K562 (cell line): ENCODE data around the gene CHCHD10. TPM values are rescaled to one million over a fixed set of nuclear protein-coding genes. Genes with fewer than 3 reads are reported as not detected.

Experiments
- EP400 ChIP-seq: fragments of 450-650 bp; IDR thresholded peaks from 2 replicates; pipeline ENCODE4 v1.6.1; 2017; ENCODE audit warnings: antibody characterized with exemption, mild to moderate bottlenecking, moderate library complexity
- FOXJ2 ChIP-seq: fragments of 200-800 bp; sonication (Bioruptor generic); IDR thresholded peaks from 2 replicates; pipeline ENCODE4 v1.6.1; 2016; ENCODE audit warnings: missing genetic modification characterization, missing compliant biosample characterization
- FOXM1 ChIP-seq, 2 experiments: fragments of 450-650 bp in 1 of 2; sonication (generic) in 1 of 2; formaldehyde crosslinking in 1 of 2; IDR thresholded peaks; 2 replicates each; pipeline versions ENCODE4 v1.6.1 to v1.9.0; 2017 to 2022; ENCODE audit warnings: low read depth in 2 of 2, mild to moderate bottlenecking in 2 of 2, missing genetic modification reagents in 1 of 2, moderate library complexity in 1 of 2
- GABPA ChIP-seq: fragments of 200-800 bp; sonication (Bioruptor generic); conservative IDR thresholded peaks from 2 replicates; pipeline ENCODE4 v1.6.1; 2016; ENCODE audit warnings: low read depth, missing genetic modification characterization, missing compliant biosample characterization
- GABPB1 ChIP-seq: sonication (generic); formaldehyde crosslinking; IDR thresholded peaks from 2 replicates; pipeline ENCODE4 v1.8.0; 2022; ENCODE audit warnings: mild to moderate bottlenecking, missing genetic modification reagents
- HLTF ChIP-seq: fragments of 450-650 bp; IDR thresholded peaks from 2 replicates; pipeline ENCODE4 v1.6.1; 2016
- HMGN3 ChIP-seq: IDR thresholded peaks from 2 replicates; pipeline ENCODE4 v1.6.1; 2011; ENCODE audit warnings: borderline replicate concordance, low read depth, mild to moderate bottlenecking, mixed read lengths, low read length; ENCODE audit not compliant: insufficient read length; ENCODE audit errors: extremely low read depth
- MBD2 ChIP-seq: sonication (generic); IDR thresholded peaks from 2 replicates; pipeline ENCODE4 v1.6.1; 2016; ENCODE audit warnings: low read depth, borderline replicate concordance
- MEIS2 ChIP-seq: fragments of 450-650 bp; IDR thresholded peaks from 2 replicates; pipeline ENCODE4 v1.6.1; 2014; ENCODE audit warnings: mild to moderate bottlenecking; ENCODE audit not compliant: partially characterized antibody
- NONO ChIP-seq, 2 experiments: fragments of 200-400 bp in 1 of 2; fragments of 450-650 bp in 1 of 2; formaldehyde crosslinking in 1 of 2; IDR thresholded peaks; 2 replicates each; pipeline ENCODE4 v1.6.1; 2017; ENCODE audit warnings: low read depth in 2 of 2, mild to moderate bottlenecking in 2 of 2, moderate library complexity in 2 of 2, low read length in 1 of 2
- POLR2B ChIP-seq: fragments of 450-650 bp; IDR thresholded peaks from 2 replicates; pipeline ENCODE4 v1.6.1; 2018; ENCODE audit warnings: low read depth; ENCODE audit not compliant: partially characterized antibody
- RBFOX2 ChIP-seq: fragments of 200-400 bp; formaldehyde crosslinking; IDR thresholded peaks from 2 replicates; pipeline ENCODE4 v1.6.1; 2017; ENCODE audit warnings: low read depth, mild to moderate bottlenecking, low read length, moderate library complexity
- RREB1 ChIP-seq: fragments of 250-450 bp; sonication (Bioruptor Pico); IDR thresholded peaks from 2 replicates; pipeline ENCODE4 v1.4.0; 2020
- SIN3A ChIP-seq, 2 experiments: fragments of 150-350 bp in 1 of 2; IDR thresholded peaks; 2 replicates each; pipeline ENCODE4 v1.6.1; 2011 to 2016; ENCODE audit warnings: borderline replicate concordance in 2 of 2, low read depth in 2 of 2, low read length in 2 of 2, mild to moderate bottlenecking in 2 of 2, moderate library complexity in 2 of 2; ENCODE audit not compliant: control insufficient read depth in 1 of 2
- TARDBP ChIP-seq: fragments of 450-650 bp; IDR thresholded peaks from 2 replicates; pipeline ENCODE4 v1.6.1; 2016
- ZBTB33 ChIP-seq: sonication (generic); formaldehyde crosslinking; IDR thresholded peaks from 2 replicates; pipeline ENCODE4 v1.8.1; 2023; ENCODE audit warnings: mild to moderate bottlenecking, missing genetic modification reagents
- ZFX ChIP-seq: sonication (generic); formaldehyde crosslinking; IDR thresholded peaks from 2 replicates; pipeline ENCODE4 v1.8.0; 2022; ENCODE audit warnings: mild to moderate bottlenecking, missing genetic modification reagents, moderate library complexity
- ZNF165 ChIP-seq: fragments of 250-450 bp; sonication (Bioruptor Pico); IDR thresholded peaks from 2 replicates; pipeline ENCODE4 v1.4.0; 2020; ENCODE audit warnings: borderline replicate concordance
- polyA plus RNA-seq, 8 experiments: library from polyadenylated mRNA; depleted of rRNA in 4 of 8; stranded (reverse) in 5 of 8; unstranded in 3 of 8; fragments of >200 nt; fragmentation: Nextera tagmentation in 2 of 8; fragmentation: Illumina TruSeq in 1 of 8; extraction: Ambion mirVana in 2 of 8; extraction: Trizol in 1 of 8; gene quantifications; 2 replicates each; pipeline versions ENCODE4 v1.2.1 to v1.2.3, GENCODE V29; 2011 to 2014; ENCODE audit warnings: inconsistent platforms in 1 of 8, missing spikeins in 1 of 8
- total RNA-seq, 7 experiments: library from RNA; depleted of rRNA in 6 of 7; stranded (reverse); fragments of >200 nt in 6 of 7; fragmentation: Illumina TruSeq in 2 of 7; extraction: Trizol in 2 of 7; gene quantifications; 2 replicates each; pipeline versions ENCODE4 v1.2.1 to v1.2.3, GENCODE V29; 2011 to 2021; ENCODE audit warnings: low replicate concordance in 1 of 7

CHCHD10 gene
- total and polyA plus RNA-seq, 9 of the 15 experiments (the other 6 are each of a cell fraction or from before 2014, with no cell fraction given) = 15.2 to 292 (median 102) TPM

GRCh38 chr22:23786752-23787599, 19.2 kb upstream of the CHCHD10 start, which contains the start of gene SMARCB1 (continued):
- TF ChIP-seq FOXM1 (IDR thresholded peaks at IDR 0.05; ENCODE audit: low read depth) = 0 out of 2 replicates have a peak, but pooled peaks have one; percentile 20
- no peak for TF ChIP-seq FOXM1 (CRISPR knock-in tag; IDR thresholded peaks at IDR 0.05; ENCODE audit: low read depth)
- peak; percentile 81 for TF ChIP-seq POLR2B
- TF ChIP-seq GABPA = peak; percentile 51
- peak; percentile 94 for TF ChIP-seq ZFX
- TF ChIP-seq FOXJ2 (tag) = peak; percentile 50; the same call in 1 of the 2 replicates
- peak; percentile 88 for TF ChIP-seq RBFOX2
- TF ChIP-seq GABPB1 (CRISPR knock-in tag) = peak; percentile 63; the same call in 1 of the 2 replicates
- TF ChIP-seq HMGN3 = peak; percentile 49
- peak; percentile 72 for TF ChIP-seq MEIS2
- no peak for TF ChIP-seq ZBTB33 (CRISPR knock-in tag)
- no peak for TF ChIP-seq ZNF165 (CRISPR knock-in tag)
- no peak for TF ChIP-seq HLTF
- no peak for TF ChIP-seq TARDBP
- TF ChIP-seq SIN3A (IDR thresholded peaks at IDR 0.05; ENCODE audit: borderline replicate concordance in 2 of 2, control insufficient read depth in 1 of 2, low read depth in 2 of 2, low read length in 2 of 2) = peak in 1 of 2 experiments; percentile 42; a peak in 1 of 4 replicates
- TF ChIP-seq RREB1 (CRISPR knock-in tag) = no peak
- peak; percentile 43; the same call in 1 of the 2 replicates for TF ChIP-seq MBD2
- peak; percentile 50; the same call in 1 of the 2 replicates for TF ChIP-seq EP400
- TF ChIP-seq NONO (IDR thresholded peaks at IDR 0.05; ENCODE audit: low read depth in 2 of 2, low read length in 1 of 2) = peak in 1 of 2 experiments; percentile 55; a peak in 2 of 4 replicates
